Caco-2 (cell line): Measurements from ENCODE around the gene HSPBP1. TPM values are rescaled to one million over a fixed set of nuclear protein-coding genes. Genes with fewer than 3 reads are reported as not detected.

Source experiments
- BruUV-seq: library from RNA; stranded (reverse); fragments of 400-500 nt; replicated peaks from 2 replicates; lab custom pipeline; 2021; lab: Mats Ljungman, UMichigan
- CTCF ChIA-PET: fragments of 300-600 bp; sonication (Branson Sonifier 250); formaldehyde crosslinking; loops from one replicate; lab custom pipeline; 2022; ENCODE audit warnings: antibody characterized with exemption; lab: Charles Lee
- POLR2A ChIA-PET: fragments of 300-600 bp; sonication (Branson Sonifier 250); formaldehyde crosslinking; loops from one replicate; lab custom pipeline; 2022; ENCODE audit warnings: antibody characterized with exemption; lab: Charles Lee
- DNase-seq, 2 experiments: peaks; one replicate each; pipeline versions ENCODE4 v3.0.0 to v3.0.0-alpha.2; 2020 to 2022
- H3K27me3 ChIP-seq: replicated peaks from 2 replicates; pipeline ENCODE4 v1.6.0; 2011; ENCODE audit warnings: low read length; ENCODE audit not compliant: control insufficient read depth, insufficient read depth
- H3K36me3 ChIP-seq: 2 replicates; pipeline ENCODE4 v1.5.1; 2011; ENCODE audit warnings: low read length; ENCODE audit not compliant: control insufficient read depth, insufficient read depth
- H3K4me1 ChIP-seq: fragments of 250-450 bp; sonication (Bioruptor Pico); 2 replicates; pipeline ENCODE4 v1.5.1; 2020; ENCODE audit warnings: mild to moderate bottlenecking
- H3K4me3 ChIP-seq: 2 replicates; pipeline ENCODE4 v1.5.1; 2011; ENCODE audit warnings: low read depth, mild to moderate bottlenecking, control low read depth, low read length
- H3K9me3 ChIP-seq: fragments of 250-450 bp; sonication (Bioruptor Pico); 2 replicates; pipeline ENCODE4 v1.5.1; 2020; ENCODE audit warnings: mild to moderate bottlenecking, moderate library complexity
- H3K27ac Mint-ChIP-seq: one replicate; pipeline ENCODE4 v1.8.0; 2022; ENCODE audit warnings: mixed read lengths; ENCODE audit not compliant: unreplicated experiment
- H3K27me3 Mint-ChIP-seq: one replicate; pipeline ENCODE4 v1.8.0; 2022; ENCODE audit warnings: mixed read lengths; ENCODE audit not compliant: insufficient read depth, unreplicated experiment
- H3K36me3 Mint-ChIP-seq: one replicate; pipeline ENCODE4 v1.8.0; 2022; ENCODE audit warnings: mild to moderate bottlenecking, mixed read lengths; ENCODE audit not compliant: insufficient read depth, unreplicated experiment
- H3K4me1 Mint-ChIP-seq: one replicate; pipeline ENCODE4 v1.8.0; 2022; ENCODE audit warnings: low read depth, mixed read lengths; ENCODE audit not compliant: unreplicated experiment
- H3K4me3 Mint-ChIP-seq: one replicate; pipeline ENCODE4 v1.8.0; 2022; ENCODE audit warnings: mild to moderate bottlenecking, moderate library complexity, mixed read lengths; ENCODE audit not compliant: unreplicated experiment
- H3K9me3 Mint-ChIP-seq: one replicate; pipeline ENCODE4 v1.8.0; 2022; ENCODE audit warnings: mixed read lengths; ENCODE audit not compliant: unreplicated experiment
- CTCF ChIP-seq, 2 experiments: fragments of 200-600 bp in 1 of 2; IDR thresholded peaks; 1 replicate in 1 of 2; 2 replicates in 1 of 2; pipeline versions ENCODE4 v1.5.1 to v1.8.0; 2011 to 2022; ENCODE audit warnings: antibody characterized with exemption in 1 of 2, control low read depth in 1 of 2, inconsistent platforms in 1 of 2, low read depth in 1 of 2, low read length in 1 of 2, mild to moderate bottlenecking in 1 of 2, moderate library complexity in 1 of 2; ENCODE audit not compliant: insufficient read depth in 1 of 2, severe bottlenecking in 1 of 2, unreplicated experiment in 1 of 2
- intact Hi-C: fragments of 100-400 bp; cut with micrococcal nuclease; formaldehyde crosslinking; loops from one replicate; pipeline ENCODE4 v1.10.0; 2022; ENCODE audit not compliant: unreplicated experiment
- total RNA-seq: library from RNA; stranded (reverse); gene quantifications from 2 replicates; pipeline ENCODE4 v1.2.3, GENCODE V29; 2022

HSPBP1 gene
- total RNA-seq, 1 experiment from 2014 or later: 69.6 TPM

GRCh38 chr19:55301459-55302317 lies 21.8 kb upstream of the HSPBP1 start:
- Mint-ChIP-seq H3K4me1 (no peaks in the 10 kb centered on the region), H3K9me3 (no peaks in the 10 kb centered on the region), H3K27me3 (no peaks in the 10 kb centered on the region), H3K36me3 (peaks cover 35% of the 10 kb centered on the region), H3K27ac (no peak overlapping the region), H3K4me3 (peak overlapping the region; percentile 58)
- Histone ChIP-seq H3K4me3 (peak overlapping the region; percentile 9; the same call in 1 of the 2 replicates), H3K36me3 (peaks cover 6% of the 10 kb centered on the region), H3K9me3 (no peaks in the 10 kb centered on the region), H3K4me1 (0 out of 2 replicates have a peak, but pooled peaks cover 3% of the 10 kb centered on the region), H3K27me3 (no peaks in the 10 kb centered on the region)
- peak; percentile 83 to 91 for DNase-seq
- no TSS peak for BruUV-seq
- intact Hi-C loops: loop anchor here (1.0 kb wide), 1 partner anchor 38 kb away; the partner anchor contains the start of gene KMT5C
- CTCF ChIA-PET: interaction anchor here (0.6 to 2.4 kb wide), 12 partner anchors 12 to 137 kb away, joined by 3 to 30 read pairs (median 4); partner anchors contain the start of genes HSPBP1, KMT5C, PPP6R1 and TMEM238
- POLR2A ChIA-PET: interaction anchor here (0.6 to 1.2 kb wide), 2 partner anchors 106 to 323 kb away, joined by 4 read pairs; partner anchors contain the start of genes UBE2S and ZNF784
- TF ChIP-seq CTCF (IDR thresholded peaks at IDR 0.05; ENCODE audit: insufficient read depth in 1 of 2, low read depth in 1 of 2, low read length in 1 of 2, severe bottlenecking in 1 of 2, unreplicated experiment in 1 of 2): peak; percentile 89 to 99

- peak overlapping the region; percentile 58 for H3K4me3 Mint-ChIP-seq
- Histone ChIP-seq H3K27me3 (no peaks in the 10 kb centered on the region), H3K4me1 (0 out of 2 replicates have a peak, but pooled peaks cover 3% of the 10 kb centered on the region), H3K36me3 (peaks cover 5% of the 10 kb centered on the region), H3K9me3 (no peaks in the 10 kb centered on the region), H3K4me3 (no peak overlapping the region)
- ChIA-PET POLR2A (interaction anchor here (1.2 kb wide), 1 partner anchor 107 kb away, joined by 4 read pairs; the partner anchor contains the start of gene UBE2S), CTCF (interaction anchor here (0.6 to 2.4 kb wide), 13 partner anchors 13 to 137 kb away, joined by 3 to 30 read pairs (median 4); partner anchors contain the start of genes HSPBP1, KMT5C, PPP6R1 and TMEM238)
- no peak for TF ChIP-seq CTCF (IDR thresholded peaks at IDR 0.05; ENCODE audit: insufficient read depth in 1 of 2, low read depth in 1 of 2, low read length in 1 of 2, severe bottlenecking in 1 of 2, unreplicated experiment in 1 of 2)
- BruUV-seq: no TSS peak
- no peak overlapping the region for H3K27ac Mint-ChIP-seq
- no peaks in the 10 kb centered on the region for H3K9me3 Mint-ChIP-seq
- H3K36me3 Mint-ChIP-seq: peaks cover 34% of the 10 kb centered on the region
- no peaks in the 10 kb centered on the region for H3K27me3 Mint-ChIP-seq
- H3K4me1 Mint-ChIP-seq: no peaks in the 10 kb centered on the region
- intact Hi-C loops: loop anchor here (1.0 kb wide), 1 partner anchor 38 kb away; the partner anchor contains the start of gene KMT5C
- DNase-seq: no peak
These were observed 21.1 kb upstream of the HSPBP1 start for GRCh38 chr19:55300886-55301458.

GRCh38 chr19:55299991-55300390 lies 20.1 kb upstream of the HSPBP1 start:
- BruUV-seq: no TSS peak
- Mint-ChIP-seq H3K36me3 (peaks cover 33% of the 10 kb centered on the region), H3K27me3 (no peaks in the 10 kb centered on the region), H3K27ac (no peak overlapping the region), H3K9me3 (no peaks in the 10 kb centered on the region), H3K4me1 (no peaks in the 10 kb centered on the region), H3K4me3 (no peak overlapping the region)
- Histone ChIP-seq H3K36me3 (peaks cover 2% of the 10 kb centered on the region), H3K27me3 (no peaks in the 10 kb centered on the region), H3K4me1 (0 out of 2 replicates have a peak, but pooled peaks cover 3% of the 10 kb centered on the region), H3K4me3 (no peak overlapping the region), H3K9me3 (no peaks in the 10 kb centered on the region)
- intact Hi-C loops: no loop called here
- ChIA-PET CTCF (no interaction called here), POLR2A (no interaction called here)
- no peak for TF ChIP-seq CTCF (IDR thresholded peaks at IDR 0.05; ENCODE audit: insufficient read depth in 1 of 2, low read depth in 1 of 2, low read length in 1 of 2, severe bottlenecking in 1 of 2, unreplicated experiment in 1 of 2)
- DNase-seq: no peak
